HG03432 (cell line): ENCODE data around the gene TMTC1.

Experiments used
- ATAC-seq: cut with Tn5 transposase; IDR thresholded peaks from one replicate; pipeline ENCODE4 v1.9.1; 2021; ENCODE audit warnings: mild to moderate bottlenecking, moderate library complexity; ENCODE audit not compliant: unreplicated experiment

The TMTC1 gene

GRCh38 chr12:29713729-29714128, 70.0 kb downstream of the TMTC1 start:
- no peak for ATAC-seq

DNA sequence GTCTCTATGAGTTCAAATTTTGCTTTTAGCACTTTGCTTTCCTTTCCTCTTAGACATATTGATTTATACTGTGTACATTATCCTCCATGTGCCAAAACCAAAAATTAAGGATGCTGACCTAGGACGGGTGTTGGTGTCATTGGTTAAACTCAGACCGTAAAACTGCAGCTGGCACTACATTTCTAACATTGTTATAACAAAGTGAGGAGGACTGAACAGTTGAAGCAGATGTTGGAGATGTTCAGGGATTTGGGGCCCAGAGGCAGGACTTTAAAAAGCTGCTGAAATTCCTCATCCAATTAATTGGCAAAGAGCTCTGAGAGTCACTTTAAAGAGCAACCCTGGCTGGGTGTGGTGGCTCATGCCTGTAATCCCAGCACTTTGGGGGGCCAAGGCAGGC, 72.4 kb downstream of the TMTC1 start:
- no peak for ATAC-seq

DNA sequence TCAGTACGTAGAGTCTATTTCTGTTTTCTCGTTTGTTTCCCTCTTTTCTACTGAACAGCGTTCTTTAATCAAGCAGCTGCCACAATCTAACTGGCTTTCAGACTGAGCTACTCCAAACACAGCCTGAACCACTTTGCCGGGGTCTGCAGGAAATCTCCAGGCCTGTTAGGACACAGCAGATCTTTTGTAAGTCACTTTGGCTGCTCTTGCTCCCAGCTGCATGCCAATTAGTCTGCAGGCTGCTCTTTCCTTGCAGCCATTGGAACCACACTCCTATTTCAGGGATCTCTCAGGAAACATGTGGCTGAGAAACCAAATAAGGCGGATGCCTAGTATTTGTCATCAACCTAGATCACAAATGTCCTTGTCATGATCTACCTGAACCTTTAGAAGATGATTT, 73.6 kb downstream of the TMTC1 start:
- no peak for ATAC-seq

GRCh38 chr12:29709496-29710040, 74.2 kb downstream of the TMTC1 start:
- ATAC-seq: no peak

- ATAC-seq: no peak
These were observed 74.7 kb downstream of the TMTC1 start for GRCh38 chr12:29709054-29709453.

DNA sequence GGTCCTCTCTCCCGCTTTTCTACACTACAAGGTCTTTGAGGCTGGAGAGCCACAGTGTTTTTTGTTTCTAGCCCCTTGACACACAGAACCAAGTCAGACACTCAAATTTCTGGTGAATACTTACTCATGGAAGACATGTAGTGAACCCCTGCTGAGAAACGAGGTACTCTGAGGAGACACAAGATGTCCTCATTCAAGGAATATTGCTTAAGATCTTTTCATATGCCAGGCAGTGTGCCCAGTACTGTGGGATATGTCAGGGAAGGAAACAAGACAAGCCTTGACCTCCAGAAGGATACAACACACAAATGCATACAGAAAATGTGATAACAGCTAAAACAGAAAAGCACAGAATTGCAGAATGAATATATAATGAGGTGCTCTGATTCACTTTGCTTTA, 75.9 kb downstream of the TMTC1 start:
- ATAC-seq: no peak

DNA sequence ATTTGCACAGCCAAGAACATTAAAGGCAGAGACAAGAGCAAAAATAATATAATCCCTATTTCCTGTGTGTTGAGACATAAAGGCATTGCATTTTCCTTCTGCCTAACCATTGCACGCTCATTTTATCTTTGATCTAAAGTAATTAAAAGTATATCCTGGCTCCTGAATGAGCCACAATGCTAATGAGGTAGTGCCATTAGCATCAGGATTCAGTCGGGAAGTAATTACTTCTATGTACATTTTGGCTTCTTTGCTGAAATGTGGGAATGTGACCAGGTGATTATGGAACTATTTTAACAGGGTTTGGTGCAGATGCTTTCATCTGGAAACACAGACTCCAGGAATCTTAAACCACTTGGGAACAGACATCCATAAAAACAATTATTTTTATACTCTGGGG, 77.4 kb downstream of the TMTC1 start:
- no peak for ATAC-seq

DNA sequence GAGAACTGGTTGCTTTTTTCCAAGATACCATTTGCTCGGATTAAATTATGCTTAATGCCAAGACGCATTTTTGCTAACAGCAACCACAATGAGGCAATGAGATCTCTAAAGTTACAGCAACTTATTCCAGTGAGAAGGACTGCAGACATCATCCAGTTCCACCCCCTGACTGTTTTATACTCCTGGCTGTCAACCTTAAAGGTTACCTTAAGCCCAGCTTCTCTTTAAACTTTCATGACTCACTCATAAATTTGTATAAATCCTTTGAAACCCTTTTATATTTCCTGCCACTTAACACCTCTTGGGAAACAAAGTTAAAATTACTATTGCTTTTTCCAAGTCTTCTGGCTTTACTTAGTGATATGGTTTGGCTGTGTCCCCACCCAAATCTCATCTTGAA, 80.2 kb downstream of the TMTC1 start:
- ATAC-seq: no peak

DNA sequence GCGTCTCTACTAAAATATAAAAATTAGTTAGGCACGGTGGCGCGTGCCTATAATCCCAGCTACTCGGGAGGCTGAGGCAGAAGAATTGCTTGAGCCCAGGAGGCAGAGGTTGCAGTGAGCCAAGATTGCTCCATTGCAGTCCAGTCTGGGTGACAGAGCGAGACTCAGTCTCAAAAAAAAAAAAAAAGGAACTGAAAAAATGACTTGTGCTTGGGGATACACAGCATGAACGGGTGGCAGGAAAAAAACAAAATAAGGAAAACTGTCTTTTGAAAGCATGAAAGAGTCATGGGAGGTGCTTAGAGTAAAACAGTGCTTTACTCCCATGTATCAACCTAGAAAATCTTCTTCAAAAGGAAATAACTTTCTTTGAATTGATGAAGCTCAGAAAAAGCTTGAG, 80.8 kb downstream of the TMTC1 start:
- ATAC-seq: no peak

DNA sequence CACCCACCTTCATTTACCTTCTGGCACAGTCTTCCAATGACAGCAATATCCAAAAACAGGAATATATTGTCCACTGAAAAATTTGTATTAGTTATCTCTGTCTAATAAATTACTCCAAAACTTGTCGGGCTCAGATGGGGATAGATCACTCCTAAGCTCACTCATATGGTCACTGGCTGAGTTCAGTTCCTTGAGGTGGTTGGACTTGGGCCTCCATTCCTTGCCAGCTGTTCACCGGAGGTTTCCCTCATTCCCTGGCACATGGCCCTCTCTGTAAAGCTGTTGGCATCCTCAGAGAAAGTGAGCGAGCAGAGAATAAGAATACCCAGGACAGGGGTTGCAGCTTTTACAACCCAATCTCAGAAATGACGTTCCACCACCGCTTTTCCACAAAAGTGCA, 81.5 kb downstream of the TMTC1 start:
- ATAC-seq: no peak

GRCh38 chr12:29700761-29701481, 82.8 kb downstream of the TMTC1 start:
- ATAC-seq: no peak

GRCh38 chr12:29698756-29699155, 85.0 kb downstream of the TMTC1 start:
- ATAC-seq: no peak

DNA sequence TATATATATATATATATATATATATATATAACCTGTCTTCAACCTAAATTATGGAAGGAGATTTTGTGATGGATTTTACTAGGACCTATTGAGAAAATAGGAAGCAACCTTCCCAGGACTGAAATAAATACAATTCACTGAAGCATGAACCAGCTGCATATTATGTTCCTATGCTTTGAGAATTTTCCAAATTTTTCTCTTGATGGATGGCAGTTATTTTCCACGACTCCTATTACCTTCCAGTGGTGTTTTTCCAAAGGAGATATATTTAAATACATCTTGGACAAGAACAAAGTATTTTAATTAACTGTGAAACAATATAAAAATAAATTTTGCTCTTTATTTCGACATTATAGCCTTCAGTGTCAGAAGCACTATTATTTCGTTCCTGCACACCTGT, 87.9 kb downstream of the TMTC1 start:
- ATAC-seq: no peak

GRCh38 chr12:29695026-29695425, 88.7 kb downstream of the TMTC1 start:
- no peak for ATAC-seq

- no peak for ATAC-seq
These were observed 89.7 kb downstream of the TMTC1 start for GRCh38 chr12:29694002-29694401.

DNA sequence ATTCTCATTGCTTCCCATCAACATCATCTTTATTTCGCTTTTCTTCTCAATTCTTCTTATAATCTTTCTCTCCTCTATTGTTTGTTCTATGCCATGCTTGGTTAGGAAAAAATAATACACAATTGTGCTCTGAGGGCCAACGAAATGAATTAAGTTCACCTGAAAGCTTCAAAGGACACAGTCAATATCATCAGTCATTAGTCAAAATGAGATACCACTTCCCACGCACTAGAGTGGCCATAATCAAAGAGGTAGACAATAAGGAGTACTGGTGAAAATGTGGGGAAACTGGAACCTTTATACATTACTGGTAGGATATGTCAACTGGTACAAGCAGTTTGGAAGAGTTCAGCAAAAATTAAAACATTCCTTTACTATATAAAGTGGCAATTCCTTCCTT, 91.5 kb downstream of the TMTC1 start:
- no peak for ATAC-seq

DNA sequence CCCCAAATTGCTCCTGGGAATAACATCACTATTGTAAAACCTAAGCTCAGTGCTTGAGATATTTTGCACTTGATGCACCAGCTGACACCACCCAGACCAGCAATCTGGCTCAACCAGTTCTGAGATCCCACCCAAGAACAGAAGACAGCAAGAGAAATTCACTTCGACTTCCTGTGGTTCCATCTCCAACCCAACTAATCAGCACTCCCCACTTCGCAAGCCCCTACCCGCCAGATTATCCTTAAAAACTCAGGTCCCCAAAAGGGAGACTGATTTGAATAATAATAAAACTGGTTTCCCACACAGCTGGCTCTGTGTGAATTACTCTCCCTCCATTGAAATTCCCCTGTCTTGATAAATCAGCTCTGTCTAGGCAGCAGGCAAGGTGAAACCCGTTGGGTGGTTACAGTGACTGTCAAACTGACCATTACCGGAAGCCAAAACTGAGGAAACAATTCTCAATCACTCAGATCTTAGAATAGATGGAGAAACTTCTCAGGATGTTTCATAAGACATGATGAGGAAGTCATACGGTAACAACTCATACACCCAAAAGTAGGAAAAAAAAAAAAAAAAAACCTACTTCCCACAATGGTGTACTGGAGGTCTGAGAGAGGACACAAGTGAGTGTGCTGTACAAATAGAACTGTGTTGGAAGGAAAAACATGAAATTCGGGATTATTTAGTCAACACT, 92.4 kb downstream of the TMTC1 start:
- peak; percentile 64 for ATAC-seq

- ATAC-seq: no peak
These were observed 93.0 kb downstream of the TMTC1 start for GRCh38 chr12:29690728-29691127.

DNA sequence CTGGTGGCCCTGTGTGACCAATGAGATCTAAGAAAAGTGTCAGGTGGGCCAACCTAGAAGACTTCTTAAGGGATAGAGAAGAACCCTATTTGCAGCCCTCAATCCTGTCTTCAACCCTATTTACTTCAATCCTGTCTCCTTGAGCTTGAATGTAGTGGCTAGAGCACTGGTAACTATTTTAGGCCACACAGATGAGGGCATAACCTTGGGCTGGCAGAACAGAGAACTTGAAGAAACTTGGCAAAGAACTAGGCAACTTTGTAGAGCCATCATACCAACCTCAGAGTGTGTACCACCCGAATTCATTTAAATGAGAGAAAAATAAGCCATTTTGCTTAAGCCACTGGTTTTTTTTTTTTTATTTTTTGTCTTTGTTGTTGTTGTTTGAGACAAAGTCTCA, 94.8 kb downstream of the TMTC1 start:
- no peak for ATAC-seq

DNA sequence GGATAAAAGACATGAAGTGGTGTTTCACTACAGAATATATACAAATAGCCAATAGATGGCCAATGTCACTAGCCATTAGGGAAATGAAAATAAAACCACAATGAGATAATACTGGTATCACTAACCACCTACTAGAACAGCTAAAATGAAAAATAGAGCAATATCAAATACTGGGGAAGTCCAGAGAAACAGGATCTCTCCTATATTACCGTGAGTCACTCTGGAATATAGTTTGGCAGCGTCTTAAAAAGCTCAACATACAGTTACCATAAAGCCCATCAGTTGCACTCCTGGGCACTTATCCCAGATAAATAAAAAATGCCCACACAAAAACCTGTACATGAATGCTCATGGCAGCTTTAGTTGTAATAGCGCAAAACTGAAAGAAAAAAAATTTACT, 101.7 kb downstream of the TMTC1 start:
- no peak for ATAC-seq

GRCh38 chr12:29681370-29681769, 102.4 kb downstream of the TMTC1 start:
- ATAC-seq: no peak

DNA sequence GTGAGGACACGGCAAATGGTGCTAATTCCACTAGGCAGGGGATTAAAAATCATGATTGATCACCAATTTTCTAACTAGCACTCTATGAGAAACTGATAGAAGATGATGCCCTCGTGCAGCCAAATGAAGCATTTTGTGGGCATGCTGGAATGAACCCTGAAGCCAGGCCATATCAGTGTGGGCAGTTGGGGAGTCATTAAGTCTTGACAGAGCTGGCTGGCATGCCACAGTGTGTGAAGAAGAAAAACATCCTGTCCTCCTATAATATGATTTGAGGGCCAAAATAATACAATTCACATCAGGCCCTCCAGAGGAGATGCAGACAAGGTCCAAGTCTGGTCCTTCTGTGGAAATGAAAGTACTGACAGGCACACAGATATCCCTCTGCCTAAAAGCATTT, 107.1 kb downstream of the TMTC1 start:
- ATAC-seq: no peak
